ENCODE results near the gene PARD3. TPM values are rescaled to one million over a fixed set of nuclear protein-coding genes. Genes with fewer than 3 reads are reported as not detected.

PARD3 gene
- total and polyA plus RNA-seq, 12 donors, result 17.0 to 93.8 (median 47.3) TPM

DNA sequence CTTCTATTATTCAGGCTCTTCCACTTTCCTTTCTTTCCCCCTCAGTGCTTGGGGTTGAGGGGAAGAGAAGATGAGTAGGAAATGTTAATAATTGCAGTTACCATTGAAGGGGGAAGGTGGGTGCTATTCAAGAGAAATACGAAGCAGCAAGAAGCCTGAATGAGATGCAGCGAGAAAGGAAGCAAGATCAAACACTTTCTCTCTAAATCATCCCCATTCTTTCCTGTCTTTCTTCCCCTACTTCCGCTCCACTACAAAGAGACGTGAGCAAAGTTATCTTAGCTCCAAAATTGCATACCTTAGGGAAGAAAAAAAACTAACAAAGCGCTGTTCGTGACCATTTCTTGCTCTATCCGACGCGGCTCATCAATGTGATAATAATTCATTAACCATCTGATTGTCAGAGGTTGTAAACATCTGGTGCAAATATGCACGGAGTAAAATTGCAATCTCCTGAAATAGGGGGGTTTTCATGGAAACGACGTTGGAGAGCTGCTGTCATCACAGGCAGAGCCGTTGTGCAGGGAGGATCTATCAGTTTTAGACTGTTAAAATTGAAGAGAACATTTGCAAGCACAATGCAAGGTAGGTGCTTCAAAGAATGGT is 15.2 kb upstream of the PARD3 start:
- TF ChIP-seq, protein P1, sequence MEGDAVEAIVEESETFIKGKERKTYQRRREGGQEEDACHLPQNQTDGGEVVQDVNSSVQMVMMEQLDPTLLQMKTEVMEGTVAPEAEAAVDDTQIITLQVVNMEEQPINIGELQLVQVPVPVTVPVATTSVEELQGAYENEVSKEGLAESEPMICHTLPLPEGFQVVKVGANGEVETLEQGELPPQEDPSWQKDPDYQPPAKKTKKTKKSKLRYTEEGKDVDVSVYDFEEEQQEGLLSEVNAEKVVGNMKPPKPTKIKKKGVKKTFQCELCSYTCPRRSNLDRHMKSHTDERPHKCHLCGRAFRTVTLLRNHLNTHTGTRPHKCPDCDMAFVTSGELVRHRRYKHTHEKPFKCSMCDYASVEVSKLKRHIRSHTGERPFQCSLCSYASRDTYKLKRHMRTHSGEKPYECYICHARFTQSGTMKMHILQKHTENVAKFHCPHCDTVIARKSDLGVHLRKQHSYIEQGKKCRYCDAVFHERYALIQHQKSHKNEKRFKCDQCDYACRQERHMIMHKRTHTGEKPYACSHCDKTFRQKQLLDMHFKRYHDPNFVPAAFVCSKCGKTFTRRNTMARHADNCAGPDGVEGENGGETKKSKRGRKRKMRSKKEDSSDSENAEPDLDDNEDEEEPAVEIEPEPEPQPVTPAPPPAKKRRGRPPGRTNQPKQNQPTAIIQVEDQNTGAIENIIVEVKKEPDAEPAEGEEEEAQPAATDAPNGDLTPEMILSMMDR (IDR thresholded peaks at IDR 0.05), result no peak
- no peak for TF ChIP-seq POLR2A (IDR thresholded peaks at IDR 0.05)
- no peaks in the 10 kb centered on the region for H3K36me3 ChIP-seq (replicated peaks in 1 of 2)
- no peaks in the 10 kb centered on the region for H3K9me3 ChIP-seq (replicated peaks in 1 of 3)
- H3K27ac ChIP-seq, result no peak overlapping the region
- 39 to 47% (median 44%) methylated on average over 13 of the region's 13 CpGs for WGBS, 4 donors
- H3K27me3 ChIP-seq, result no peaks in the 10 kb centered on the region
- intact Hi-C loops (cut with DNase I), result no loop called here
- DNase-seq, result no peak
- H3K4me3 ChIP-seq, result no peak overlapping the region
- no peaks in the 10 kb centered on the region for H3K4me1 ChIP-seq (replicated peaks in 1 of 2)

DNA sequence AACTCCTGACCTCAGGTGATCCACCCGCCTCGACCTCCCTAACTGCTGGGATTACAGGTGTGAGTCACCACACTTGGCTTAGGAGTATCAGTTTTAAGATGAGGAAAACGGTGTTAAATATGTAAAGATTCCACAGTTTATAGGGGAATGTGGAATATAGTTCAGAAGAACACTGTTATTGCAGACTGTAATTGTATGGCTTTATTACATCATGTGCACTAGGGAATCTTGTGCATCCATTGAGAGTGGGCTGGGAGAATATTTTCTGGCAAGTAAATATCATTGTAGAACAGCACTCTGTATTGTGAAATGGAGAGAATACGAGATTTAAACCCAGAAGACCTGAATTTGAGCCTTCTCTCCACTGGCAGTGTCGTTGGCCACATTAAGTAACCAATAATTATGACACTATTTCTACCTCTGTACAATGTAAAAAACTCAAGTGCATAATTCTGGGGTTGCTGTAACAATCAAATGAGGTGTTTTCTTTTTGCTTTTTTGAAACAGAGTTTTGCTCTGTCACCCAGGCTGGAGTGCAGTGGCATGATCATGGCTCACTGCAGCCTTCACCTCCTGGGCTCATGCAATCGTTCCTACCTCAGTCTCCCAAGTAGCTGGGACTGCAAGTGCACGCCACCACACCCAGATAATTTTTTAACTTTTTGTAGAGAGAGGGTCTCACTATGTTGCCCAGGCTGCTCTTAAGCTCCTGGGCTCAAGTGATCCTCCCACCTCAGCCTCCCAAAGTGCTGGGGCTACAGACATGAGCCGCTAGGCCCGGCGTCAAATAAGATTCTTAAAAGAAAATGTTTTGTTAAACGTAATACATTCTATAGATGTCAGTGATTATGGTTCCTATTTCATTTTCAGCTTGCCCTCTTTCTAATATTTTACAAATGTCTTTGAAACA is 12.0 kb upstream of the PARD3 start:
- TF ChIP-seq POLR2A (IDR thresholded peaks at IDR 0.05), result no peak
- TF ChIP-seq, protein P1 (IDR thresholded peaks at IDR 0.05), result no peak
- H3K4me3 ChIP-seq, result no peak overlapping the region
- H3K36me3 ChIP-seq (replicated peaks in 1 of 2), result no peaks in the 10 kb centered on the region
- no peaks in the 10 kb centered on the region for H3K4me1 ChIP-seq (replicated peaks in 1 of 2)
- no peak overlapping the region for H3K27ac ChIP-seq
- DNase-seq, result no peak
- intact Hi-C loops (cut with DNase I), result no loop called here
- H3K27me3 ChIP-seq, result no peaks in the 10 kb centered on the region
- WGBS, 4 donors, result 85 to 88% (median 87%) methylated on average over 11 of the region's 11 CpGs
- H3K9me3 ChIP-seq (replicated peaks in 1 of 3), result no peaks in the 10 kb centered on the region

GRCh38 chr10:34826221-34826620 is 11.1 kb upstream of the PARD3 start:
- intact Hi-C loops (cut with DNase I), result no loop called here
- no peak for DNase-seq
- Histone ChIP-seq H3K27ac (no peak overlapping the region), H3K4me1 (replicated peaks in 1 of 2) (no peaks in the 10 kb centered on the region), H3K27me3 (no peaks in the 10 kb centered on the region), H3K4me3 (no peak overlapping the region), H3K36me3 (replicated peaks in 1 of 2) (no peaks in the 10 kb centered on the region), H3K9me3 (replicated peaks in 1 of 3) (no peaks in the 10 kb centered on the region)
- TF ChIP-seq POLR2A (IDR thresholded peaks at IDR 0.05), result no peak
- TF ChIP-seq, protein P1 (IDR thresholded peaks at IDR 0.05), result no peak
- 76 to 88% (median 84%) methylated on average over 4 to 6 of the region's 6 CpGs for WGBS, 4 donors

DNA sequence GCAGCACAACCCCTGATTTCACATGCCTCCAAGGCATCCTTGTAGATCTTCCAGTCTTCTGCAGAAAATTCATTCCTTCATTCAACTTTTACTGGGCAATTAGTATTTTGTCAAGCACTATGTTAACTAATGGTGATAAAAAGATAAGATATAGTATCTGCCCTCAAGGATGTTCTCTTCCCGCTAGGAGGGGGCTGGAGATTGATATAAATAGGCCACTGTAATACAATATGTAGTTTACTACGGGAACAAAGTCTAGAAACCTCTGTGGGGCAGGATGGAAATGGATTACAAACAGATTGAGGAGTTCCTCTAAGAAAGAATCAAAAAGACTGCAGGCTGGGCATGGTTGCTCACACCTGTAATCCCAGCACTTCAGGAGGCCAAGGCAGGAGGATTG is 10.3 kb upstream of the PARD3 start:
- 60 to 75% (median 69%) methylated on average over 2 of the region's 2 CpGs for WGBS, 4 donors
- H3K36me3 ChIP-seq (replicated peaks in 1 of 2), result no peaks in the 10 kb centered on the region
- no peaks in the 10 kb centered on the region for H3K9me3 ChIP-seq (replicated peaks in 1 of 3)

More for the DNA sequence above, 10.3 kb upstream of the PARD3 start:
- Histone ChIP-seq H3K4me1 (replicated peaks in 1 of 2) (no peaks in the 10 kb centered on the region), H3K27ac (no peak overlapping the region), H3K27me3 (no peaks in the 10 kb centered on the region), H3K4me3 (no peak overlapping the region)
- intact Hi-C loops (cut with DNase I), result no loop called here
- TF ChIP-seq, protein P1 (IDR thresholded peaks at IDR 0.05), result no peak
- DNase-seq, result no peak
